K562 (cell line): ENCODE data around the gene PAIP2. TPM values are rescaled to one million over a fixed set of nuclear protein-coding genes. Genes with fewer than 3 reads are reported as not detected.
A peak's percentile ranks its signal among the peaks of the same experiment; 100 is the strongest.

Experiments used
- AFF1 ChIP-seq, 2 experiments: fragments of 450-650 bp; IDR thresholded peaks; 2 replicates each; pipeline ENCODE4 v1.6.1; 2018; ENCODE audit warnings: mild to moderate bottlenecking in 2 of 2, low read depth in 1 of 2; ENCODE audit not compliant: partially characterized antibody in 2 of 2
- ARID3B ChIP-seq: fragments of 250-450 bp; sonication (Bioruptor Pico); IDR thresholded peaks from 2 replicates; pipeline ENCODE4 v1.4.0; 2020; ENCODE audit warnings: borderline replicate concordance
- BCL6 ChIP-seq: fragments of 250-450 bp; sonication (Bioruptor Pico); IDR thresholded peaks from 2 replicates; pipeline ENCODE4 v1.4.0; 2020
- BCOR ChIP-seq: fragments of 450-650 bp; IDR thresholded peaks from 2 replicates; pipeline ENCODE4 v1.6.1; 2016
- LCOR ChIP-seq: sonication (generic); formaldehyde crosslinking; IDR thresholded peaks from 2 replicates; pipeline ENCODE4 v1.8.0; 2022; ENCODE audit warnings: mild to moderate bottlenecking, missing genetic modification reagents
- POLR2G ChIP-seq: fragments of 200-400 bp; formaldehyde crosslinking; IDR thresholded peaks from 2 replicates; pipeline ENCODE4 v1.6.1; 2017; ENCODE audit warnings: low read depth, mild to moderate bottlenecking, antibody characterized with exemption, low read length, moderate library complexity
- RCOR1 ChIP-seq, 2 experiments: IDR thresholded peaks; 2 replicates each; pipeline ENCODE4 v1.6.1; 2012; ENCODE audit warnings: low read depth in 2 of 2, low read length in 2 of 2, borderline replicate concordance in 1 of 2, improper control_type of control experiment in 1 of 2
- SMC3 ChIP-seq: conservative IDR thresholded peaks from 2 replicates; pipeline ENCODE4 v1.6.1; 2011; ENCODE audit warnings: low read depth, low read length, improper control_type of control experiment; ENCODE audit not compliant: insufficient read depth
- THRA ChIP-seq: fragments of 450-650 bp; IDR thresholded peaks from 2 replicates; pipeline ENCODE4 v1.6.1; 2017; ENCODE audit warnings: mild to moderate bottlenecking, moderate library complexity
- U2AF2 ChIP-seq: fragments of 200-400 bp; formaldehyde crosslinking; optimal IDR thresholded peaks from 2 replicates; pipeline ENCODE3; 2017; ENCODE audit warnings: low read depth, mild to moderate bottlenecking, low read length
- ZKSCAN3 ChIP-seq: fragments of 250-450 bp; sonication (Bioruptor Pico); IDR thresholded peaks from 2 replicates; pipeline ENCODE4 v1.4.0; 2020
- ZNF263 ChIP-seq: sonication (generic); formaldehyde crosslinking; IDR thresholded peaks from 2 replicates; pipeline ENCODE4 v1.8.0; 2022; ENCODE audit warnings: mild to moderate bottlenecking, missing genetic modification reagents, borderline replicate concordance
- ZNF444 ChIP-seq: fragments of 250-450 bp; sonication (Bioruptor Pico); IDR thresholded peaks from 2 replicates; pipeline ENCODE4 v1.4.0; 2020; ENCODE audit warnings: mild to moderate bottlenecking, moderate library complexity
- ZNF740 ChIP-seq, 3 experiments: fragments of 200-800 bp in 1 of 3; sonication (Bioruptor generic) in 1 of 3; sonication (generic) in 1 of 3; formaldehyde crosslinking in 1 of 3; IDR thresholded peaks; 2 replicates each; pipeline versions ENCODE4 v1.6.1 to v1.8.0; 2016 to 2022; ENCODE audit warnings: mild to moderate bottlenecking in 2 of 3, missing compliant biosample characterization in 2 of 3, missing genetic modification characterization in 2 of 3, missing genetic modification reagents in 1 of 3
- polyA plus RNA-seq, 8 experiments: library from polyadenylated mRNA; depleted of rRNA in 4 of 8; stranded (reverse) in 5 of 8; unstranded in 3 of 8; fragments of >200 nt; fragmentation: Nextera tagmentation in 2 of 8; fragmentation: Illumina TruSeq in 1 of 8; extraction: Ambion mirVana in 2 of 8; extraction: Trizol in 1 of 8; gene quantifications; 2 replicates each; pipeline versions ENCODE4 v1.2.1 to v1.2.3, GENCODE V29; 2011 to 2014; ENCODE audit warnings: inconsistent platforms in 1 of 8, missing spikeins in 1 of 8
- total RNA-seq, 7 experiments: library from RNA; depleted of rRNA in 6 of 7; stranded (reverse); fragments of >200 nt in 6 of 7; fragmentation: Illumina TruSeq in 2 of 7; extraction: Trizol in 2 of 7; gene quantifications; 2 replicates each; pipeline versions ENCODE4 v1.2.1 to v1.2.3, GENCODE V29; 2011 to 2021; ENCODE audit warnings: low replicate concordance in 1 of 7

PAIP2 gene
- total and polyA plus RNA-seq, 9 of the 15 experiments (the other 6 are each of a cell fraction or from before 2014, with no cell fraction given) = 78.3 to 187 (median 128) TPM

GRCh38 chr5:139341689-139342422, at the start of gene PAIP2 (continued):
- TF ChIP-seq ZNF444 (no peak), POLR2G (peak; percentile 98), RCOR1 (IDR thresholded peaks at IDR 0.05; ENCODE audit: borderline replicate concordance in 1 of 2, low read depth in 2 of 2, low read length in 2 of 2) (peak in 1 of 2 experiments; percentile 80; a peak in 2 of 4 replicates), AFF1 (IDR thresholded peaks at IDR 0.05; ENCODE audit: low read depth in 1 of 2, partially characterized antibody in 2 of 2) (peak; percentile 65 to 76), BCL6 (CRISPR knock-in tag) (no peak), ZKSCAN3 (CRISPR knock-in tag) (no peak), THRA (no peak), U2AF2 (no peak), SMC3 (0 out of 2 replicates have a peak, but pooled peaks have one; percentile 31), ZNF740 (CRISPR knock-in tag; IDR thresholded peaks at IDR 0.05) (no peak; the same call in 1 of the 2 replicates), ZNF740 (tag; IDR thresholded peaks at IDR 0.05) (no peak), ARID3B (CRISPR knock-in tag) (no peak), ZNF263 (CRISPR knock-in tag) (peak; percentile 47; the same call in 1 of the 2 replicates), BCOR (no peak), LCOR (CRISPR knock-in tag) (no peak; the same call in 1 of the 2 replicates)
